Smooth muscle cell (in vitro differentiated cells): ENCODE measurements around the gene PACRGL. TPM values are rescaled to one million over a fixed set of nuclear protein-coding genes. Genes with fewer than 3 reads are reported as not detected.

Source experiments
- DNase-seq: peaks from one replicate; lab custom pipeline; 2025; ENCODE audit not compliant: unreplicated experiment; lab: John Stamatoyannopoulos, UW
- H2AFZ ChIP-seq: fragments of 200-600 bp; sonication (generic); 2 replicates; pipeline ENCODE4 v1.6.0; 2016; ENCODE audit warnings: antibody characterized with exemption, low read depth, mild to moderate bottlenecking
- H3F3A ChIP-seq: fragments of 200-600 bp; sonication (generic); 2 replicates; pipeline ENCODE4 v1.6.0; 2017; ENCODE audit warnings: antibody characterized with exemption, low read depth
- H3K27ac ChIP-seq: fragments of 200-600 bp; sonication (generic); 2 replicates; pipeline ENCODE4 v1.5.1; 2016; ENCODE audit warnings: low read depth, mild to moderate bottlenecking
- H3K27me3 ChIP-seq: fragments of 200-600 bp; sonication (generic); 2 replicates; pipeline ENCODE4 v1.6.1; 2016; ENCODE audit warnings: low read depth, mild to moderate bottlenecking
- H3K36me3 ChIP-seq: fragments of 200-600 bp; sonication (generic); 2 replicates; pipeline ENCODE4 v1.5.1; 2016; ENCODE audit warnings: low read depth
- H3K4me1 ChIP-seq: fragments of 200-600 bp; sonication (generic); 2 replicates; pipeline ENCODE4 v1.5.1; 2016; ENCODE audit warnings: low read depth
- H3K4me2 ChIP-seq: fragments of 200-600 bp; sonication (generic); 2 replicates; pipeline ENCODE4 v1.6.0; 2016; ENCODE audit warnings: mild to moderate bottlenecking
- H3K4me3 ChIP-seq: fragments of 200-600 bp; sonication (generic); 2 replicates; pipeline ENCODE4 v1.5.1; 2016; ENCODE audit warnings: mild to moderate bottlenecking
- H3K79me2 ChIP-seq: fragments of 200-600 bp; sonication (generic); 2 replicates; pipeline ENCODE4 v1.6.0; 2016; ENCODE audit warnings: low read depth, mild to moderate bottlenecking
- H3K9ac ChIP-seq: fragments of 200-600 bp; sonication (generic); 2 replicates; pipeline ENCODE4 v1.6.0; 2016; ENCODE audit warnings: low read depth
- H3K9me3 ChIP-seq: fragments of 200-600 bp; sonication (generic); replicated peaks from 2 replicates; pipeline ENCODE4 v1.5.1; 2016; ENCODE audit warnings: low read depth
- H4K20me1 ChIP-seq: fragments of 200-600 bp; sonication (generic); 2 replicates; pipeline ENCODE4 v1.6.0; 2016; ENCODE audit warnings: low read depth
- CTCF ChIP-seq: fragments of 200-600 bp; sonication (generic); IDR thresholded peaks from 2 replicates; pipeline ENCODE4 v1.5.1; 2017; ENCODE audit warnings: borderline replicate concordance, mild to moderate bottlenecking, antibody characterized with exemption; ENCODE audit not compliant: insufficient read depth, poor library complexity, severe bottlenecking
- WGBS: methylation state at CpG from one replicate; pipeline ENCODE4 v1.1.7; 2016; ENCODE audit warnings: low lambda C conversion rate; 5-methylcytosine and 5-hydroxymethylcytosine counted together
- polyA plus RNA-seq: library from polyadenylated mRNA; unstranded; fragments of >200 nt; fragmentation: Nextera tagmentation; extraction: Ambion mirVana; gene quantifications from 2 replicates; pipeline ENCODE4 v1.2.1, GENCODE V29; 2016
- total RNA-seq: library from RNA; depleted of rRNA; stranded (reverse); fragments of >200 nt; gene quantifications from 2 replicates; pipeline ENCODE4 v1.2.3, GENCODE V29; 2014

The PACRGL gene
- total and polyA plus RNA-seq, 2 experiments from 2014 or later: 9.1 to 19.9 TPM

- no peak overlapping the region for H3K4me3 ChIP-seq
- DNase-seq: no peak
- H3K9ac ChIP-seq: no peak overlapping the region
- no peaks in the 10 kb centered on the region for H3K36me3 ChIP-seq
- no peak overlapping the region for H3K4me2 ChIP-seq
- no peaks in the 10 kb centered on the region for H3K9me3 ChIP-seq
- no peaks in the 10 kb centered on the region for H4K20me1 ChIP-seq
- H3K27me3 ChIP-seq: no peaks in the 10 kb centered on the region
- 96% methylated on average over 1 of the region's 1 CpG for WGBS
- H3K79me2 ChIP-seq: no peaks in the 10 kb centered on the region
- H3K27ac ChIP-seq: no peak overlapping the region
- H2AFZ ChIP-seq: no peak overlapping the region
- TF ChIP-seq CTCF: no peak
- no peaks in the 10 kb centered on the region for H3F3A ChIP-seq
- no peaks in the 10 kb centered on the region for H3K4me1 ChIP-seq
Observed at GRCh38 chr4:20761826-20762225, 61.6 kb downstream of the PACRGL start.

GRCh38 chr4:20764366-20764992 is 64.2 kb downstream of the PACRGL start:
- DNase-seq: no peak
- WGBS: 78% methylated on average over 13 of the region's 13 CpGs

GRCh38 chr4:20773144-20773997 is 73.1 kb downstream of the PACRGL start:
- peak; percentile 75 for TF ChIP-seq CTCF
- Histone ChIP-seq H3F3A (no peaks in the 10 kb centered on the region), H3K9ac (no peak overlapping the region), H3K27ac (no peak overlapping the region), H3K36me3 (no peaks in the 10 kb centered on the region), H3K27me3 (no peaks in the 10 kb centered on the region), H3K4me1 (no peaks in the 10 kb centered on the region), H2AFZ (peak overlapping the region; percentile 76), H3K4me2 (peak overlapping the region; percentile 74), H3K79me2 (no peaks in the 10 kb centered on the region), H3K9me3 (no peaks in the 10 kb centered on the region), H4K20me1 (no peaks in the 10 kb centered on the region), H3K4me3 (no peak overlapping the region)
- 35% methylated on average over 14 of the region's 14 CpGs for WGBS
- peak; percentile 2 for DNase-seq

More at GRCh38 chr4:20764366-20764992, 64.2 kb downstream of the PACRGL start:
- no peaks in the 10 kb centered on the region for H4K20me1 ChIP-seq
- H3K4me1 ChIP-seq: no peaks in the 10 kb centered on the region
- H3K27ac ChIP-seq: no peak overlapping the region
- no peak overlapping the region for H3K4me2 ChIP-seq
- H3K4me3 ChIP-seq: no peak overlapping the region
- no peaks in the 10 kb centered on the region for H3F3A ChIP-seq
- H3K9me3 ChIP-seq: no peaks in the 10 kb centered on the region
- no peak for TF ChIP-seq CTCF
- no peak overlapping the region for H2AFZ ChIP-seq
- H3K9ac ChIP-seq: no peak overlapping the region
- H3K27me3 ChIP-seq: no peaks in the 10 kb centered on the region
- H3K79me2 ChIP-seq: no peaks in the 10 kb centered on the region
- H3K36me3 ChIP-seq: no peaks in the 10 kb centered on the region
